Measurements from ENCODE around the gene KLF7.

- no peak for TF ChIP-seq POLR2A (IDR thresholded peaks at IDR 0.05; ENCODE audit: low read depth, low read length)
- no peak for TF ChIP-seq POLR2AphosphoS5 (IDR thresholded peaks at IDR 0.05; ENCODE audit: low read depth, low read length)
These were observed 19.6 kb upstream of the KLF7 start for GRCh38 chr2:207185372-207185771.

All from GM12891 (cell line).